Activated gamma-delta T cell treated with Interleukin-2 at 50 U/mL for 16 hours (primary cell): ENCODE results near the gene PARD3B.

ENCODE experiments used
- DNase-seq: peaks from one replicate; pipeline ENCODE4 v3.0.0-alpha.2; 2020

The PARD3B gene

GRCh38 chr2:204715361-204715760 lies 170.1 kb downstream of the PARD3B start:
- DNase-seq: no peak

GRCh38 chr2:204717591-204717990 lies 172.3 kb downstream of the PARD3B start:
- no peak for DNase-seq

- DNase-seq: no peak
Observed at GRCh38 chr2:204718607-204719006, 173.3 kb downstream of the PARD3B start.

- DNase-seq: no peak
Observed at GRCh38 chr2:204720874-204721273, 175.6 kb downstream of the PARD3B start.

- no peak for DNase-seq
Observed at GRCh38 chr2:204722207-204722606, 176.9 kb downstream of the PARD3B start.

GRCh38 chr2:204722691-204723090 lies 177.4 kb downstream of the PARD3B start:
- no peak for DNase-seq

GRCh38 chr2:204725693-204726360 lies 180.6 kb downstream of the PARD3B start:
- DNase-seq: no peak

GRCh38 chr2:204726831-204727230 lies 181.6 kb downstream of the PARD3B start:
- DNase-seq: no peak

GRCh38 chr2:204727368-204727767 lies 182.1 kb downstream of the PARD3B start:
- DNase-seq: no peak

- no peak for DNase-seq
Observed at GRCh38 chr2:204730603-204731002, 185.3 kb downstream of the PARD3B start.

GRCh38 chr2:204732019-204732418 lies 186.7 kb downstream of the PARD3B start:
- no peak for DNase-seq

- DNase-seq: no peak
Observed at GRCh38 chr2:204737296-204737695, 192.0 kb downstream of the PARD3B start.

GRCh38 chr2:204738721-204739120 lies 193.4 kb downstream of the PARD3B start:
- no peak for DNase-seq

GRCh38 chr2:204743393-204743960 lies 198.2 kb downstream of the PARD3B start:
- DNase-seq: no peak

- DNase-seq: no peak
Observed at GRCh38 chr2:204744506-204744905, 199.2 kb downstream of the PARD3B start.

- no peak for DNase-seq
Observed at GRCh38 chr2:204748286-204748685, 203.0 kb downstream of the PARD3B start.

- DNase-seq: no peak
Observed at GRCh38 chr2:204749319-204749718, 204.0 kb downstream of the PARD3B start.

- DNase-seq: no peak
Observed at GRCh38 chr2:204750389-204750788, 205.1 kb downstream of the PARD3B start.

GRCh38 chr2:204751472-204751871 lies 206.2 kb downstream of the PARD3B start:
- no peak for DNase-seq

- DNase-seq: no peak
Observed at GRCh38 chr2:204753841-204754240, 208.6 kb downstream of the PARD3B start.

- no peak for DNase-seq
Observed at GRCh38 chr2:204754898-204755297, 209.6 kb downstream of the PARD3B start.

- no peak for DNase-seq
Observed at GRCh38 chr2:204763974-204764703, 218.9 kb downstream of the PARD3B start.

GRCh38 chr2:204770735-204771134 lies 225.5 kb downstream of the PARD3B start:
- DNase-seq: no peak

GRCh38 chr2:204771721-204772120 lies 226.4 kb downstream of the PARD3B start:
- DNase-seq: no peak
